H9 (cell line): Measurements from ENCODE around the gene KCNK16. TPM values are rescaled to one million over a fixed set of nuclear protein-coding genes. Genes with fewer than 3 reads are reported as not detected.

Experiments
- DNase-seq: peaks from one replicate; pipeline ENCODE4 v3.0.0-alpha.2; 2017
- H2AFZ ChIP-seq: one replicate; pipeline ENCODE4 v1.6.1; 2013; ENCODE audit warnings: mild to moderate bottlenecking, low read length, control low read depth, moderate library complexity
- H2AK5ac ChIP-seq: 2 replicates; pipeline ENCODE4 v1.6.1; 2013; ENCODE audit warnings: low read length, control low read depth, mixed read lengths; ENCODE audit not compliant: insufficient read length
- H2BK120ac ChIP-seq: one replicate; pipeline ENCODE4 v1.6.1; 2013; ENCODE audit warnings: low read depth, mild to moderate bottlenecking, low read length, control low read depth, inconsistent platforms; ENCODE audit not compliant: poor library complexity, severe bottlenecking
- H2BK12ac ChIP-seq: 2 replicates; pipeline ENCODE4 v1.6.1; 2013; ENCODE audit warnings: low read length, control low read depth, mixed read lengths, low read depth; ENCODE audit not compliant: insufficient read length
- H2BK15ac ChIP-seq: 2 replicates; pipeline ENCODE4 v1.6.1; 2013; ENCODE audit warnings: low read depth, low read length, control low read depth
- H2BK20ac ChIP-seq: one replicate; pipeline ENCODE4 v1.6.1; 2013; ENCODE audit warnings: low read depth, mild to moderate bottlenecking, low read length, control low read depth, inconsistent platforms; ENCODE audit not compliant: poor library complexity, severe bottlenecking
- H2BK5ac ChIP-seq: 2 replicates; pipeline ENCODE4 v1.6.1; 2013; ENCODE audit warnings: low read length, control low read depth, mixed read lengths; ENCODE audit not compliant: insufficient read length
- H3K14ac ChIP-seq: 2 replicates; pipeline ENCODE4 v1.6.1; 2013; ENCODE audit warnings: low read length, control low read depth; ENCODE audit not compliant: insufficient read depth
- H3K18ac ChIP-seq: 2 replicates; pipeline ENCODE4 v1.6.1; 2013; ENCODE audit warnings: low read depth, mild to moderate bottlenecking, mixed read lengths, low read length, control low read depth; ENCODE audit not compliant: insufficient read length
- H3K23ac ChIP-seq: 2 replicates; pipeline ENCODE4 v1.6.1; 2013; ENCODE audit warnings: low read length, control low read depth, mixed read lengths, low read depth; ENCODE audit not compliant: insufficient read length
- H3K23me2 ChIP-seq: 2 replicates; pipeline ENCODE4 v1.6.1; 2013; ENCODE audit warnings: low read depth, mild to moderate bottlenecking, mixed read lengths, low read length, control low read depth; ENCODE audit not compliant: insufficient read length, poor library complexity, severe bottlenecking
- H3K27ac ChIP-seq: 2 replicates; pipeline ENCODE4 v1.5.1; 2013; ENCODE audit warnings: low read length, control low read depth, mixed read lengths, low read depth; ENCODE audit not compliant: insufficient read length
- H3K27me3 ChIP-seq: 2 replicates; pipeline ENCODE4 v1.6.1; 2013; ENCODE audit warnings: low read length, control low read depth, inconsistent platforms; ENCODE audit not compliant: insufficient read depth
- H3K4ac ChIP-seq: 2 replicates; pipeline ENCODE4 v1.6.1; 2013; ENCODE audit warnings: low read depth, mild to moderate bottlenecking, control low read depth, inconsistent platforms, low read length, moderate library complexity
- H3K4me1 ChIP-seq: 2 replicates; pipeline ENCODE4 v1.6.1; 2013; ENCODE audit warnings: low read length, control low read depth, inconsistent platforms; ENCODE audit not compliant: insufficient read depth
- H3K4me2 ChIP-seq: 2 replicates; pipeline ENCODE4 v1.6.1; 2013; ENCODE audit warnings: low read length, control low read depth, mixed read lengths; ENCODE audit not compliant: insufficient read length, insufficient read depth
- H3K56ac ChIP-seq: 2 replicates; pipeline ENCODE4 v1.6.1; 2013; ENCODE audit warnings: low read depth, mild to moderate bottlenecking, mixed read lengths, low read length, control low read depth; ENCODE audit not compliant: insufficient read length
- H3K79me1 ChIP-seq: 2 replicates; pipeline ENCODE4 v1.6.1; 2013; ENCODE audit warnings: low read depth, mild to moderate bottlenecking, moderate library complexity, low read length, control low read depth, inconsistent platforms; ENCODE audit not compliant: insufficient read depth, poor library complexity, severe bottlenecking
- H3K79me2 ChIP-seq: 2 replicates; pipeline ENCODE4 v1.6.1; 2013; ENCODE audit warnings: low read length, control low read depth, inconsistent platforms; ENCODE audit not compliant: insufficient read depth
- H3K9ac ChIP-seq: 2 replicates; pipeline ENCODE4 v1.6.1; 2013; ENCODE audit warnings: low read length, control low read depth, mixed read lengths; ENCODE audit not compliant: insufficient read length; ENCODE audit errors: extremely low read depth
- H3K9me3 ChIP-seq: one replicate; pipeline ENCODE4 v1.6.1; 2013; ENCODE audit warnings: low read depth, low read length, inconsistent platforms; ENCODE audit not compliant: control insufficient read depth
- H3T11ph ChIP-seq: one replicate; pipeline ENCODE4 v1.6.1; 2013; ENCODE audit warnings: mild to moderate bottlenecking, low read length, control low read depth, inconsistent platforms
- H4K20me1 ChIP-seq: one replicate; pipeline ENCODE4 v1.6.1; 2013; ENCODE audit not compliant: control insufficient read depth, insufficient read length, insufficient read depth
- H4K5ac ChIP-seq: 2 replicates; pipeline ENCODE4 v1.6.1; 2013; ENCODE audit warnings: low read depth, mild to moderate bottlenecking, mixed read lengths, low read length, control low read depth; ENCODE audit not compliant: insufficient read length
- H4K8ac ChIP-seq: replicated peaks from 2 replicates; pipeline ENCODE4 v1.6.1; 2013; ENCODE audit warnings: low read length, control low read depth, mixed read lengths, low read depth; ENCODE audit not compliant: insufficient read length
- H4K91ac ChIP-seq: 2 replicates; pipeline ENCODE4 v1.6.1; 2013; ENCODE audit warnings: low read depth, mild to moderate bottlenecking, moderate library complexity, mixed read lengths, low read length, control low read depth; ENCODE audit not compliant: insufficient read length
- H3K27ac Mint-ChIP-seq, 3 experiments: 2 replicates in 2 of 3; 3 replicates in 1 of 3; pipeline ENCODE4 v1.8.0; 2020 to 2021; ENCODE audit warnings: mixed read lengths in 3 of 3, mild to moderate bottlenecking in 1 of 3, moderate library complexity in 1 of 3
- H3K27me3 Mint-ChIP-seq: 2 replicates; pipeline ENCODE4 v1.8.0; 2021; ENCODE audit warnings: low read depth, mild to moderate bottlenecking, moderate library complexity, mixed read lengths
- H3K36me3 Mint-ChIP-seq, 3 experiments: 2 replicates in 2 of 3; 3 replicates in 1 of 3; pipeline ENCODE4 v1.8.0; 2020 to 2021; ENCODE audit warnings: low read depth in 3 of 3, mixed read lengths in 3 of 3; ENCODE audit not compliant: insufficient read depth in 1 of 3
- H3K4me1 Mint-ChIP-seq, 2 experiments: 2 replicates each; pipeline ENCODE4 v1.8.0; 2020; ENCODE audit warnings: mixed read lengths in 2 of 2
- H3K4me3 Mint-ChIP-seq, 2 experiments: 2 replicates in 1 of 2; 3 replicates in 1 of 2; pipeline ENCODE4 v1.8.0; 2020 to 2021; ENCODE audit warnings: mild to moderate bottlenecking in 2 of 2, mixed read lengths in 2 of 2, moderate library complexity in 1 of 2
- H3K9me3 Mint-ChIP-seq, 2 experiments: 2 replicates in 1 of 2; 3 replicates in 1 of 2; pipeline ENCODE4 v1.8.0; 2020; ENCODE audit warnings: mild to moderate bottlenecking in 2 of 2, mixed read lengths in 2 of 2, moderate library complexity in 1 of 2
- CTCF ChIP-seq: fragments of 200-600 bp; sonication (generic); conservative IDR thresholded peaks from 3 replicates; pipeline ENCODE4 v1.8.0; 2021; ENCODE audit warnings: antibody characterized with exemption, mild to moderate bottlenecking
- WGBS: extraction: QIAGEN DNeasy Blood & Tissue Kit; methylation state at CpG from one replicate; pipeline ENCODE4 v1.1.7; 2013; ENCODE audit warnings: missing lambda C conversion rate, low lambda C conversion rate, mixed read lengths; ENCODE audit not compliant: insufficient read length; ENCODE audit errors: extremely low coverage; 5-methylcytosine and 5-hydroxymethylcytosine counted together
- total RNA-seq: library from RNA; stranded (reverse); gene quantifications from 2 replicates; pipeline ENCODE4 v1.2.1, GENCODE V29; 2021

KCNK16 gene
- total RNA-seq, 1 experiment from 2014 or later = not detected

GRCh38 chr6:39268721-39269120 lies 53.8 kb downstream of the KCNK16 start:
- Mint-ChIP-seq H3K4me1 (peaks cover 50 to 60% of the 10 kb centered on the region in 2 experiments), H3K4me3 (no peak overlapping the region), H3K27me3 (no peaks in the 10 kb centered on the region), H3K9me3 (peaks cover 0 to 4% of the 10 kb centered on the region in 2 experiments; a peak in 1 of 5 replicates), H3K27ac (peak overlapping the region in 2 of 3 experiments; percentile 7 to 54; a peak in 2 of 7 replicates), H3K36me3 (peaks cover 0 to 3% (median 2%) of the 10 kb centered on the region in 3 experiments; a peak in 2 of 7 replicates)
- Histone ChIP-seq H2BK20ac (no peak overlapping the region), H3K23ac (no peak overlapping the region), H3K79me1 (no peaks in the 10 kb centered on the region), H3K79me2 (no peaks in the 10 kb centered on the region), H4K8ac (no peak overlapping the region), H3K4me2 (no peak overlapping the region), H2AK5ac (no peak overlapping the region), H3K9me3 (no peaks in the 10 kb centered on the region), H4K20me1 (no peaks in the 10 kb centered on the region), H3K18ac (no peak overlapping the region), H2BK5ac (no peak overlapping the region), H2AFZ (no peak overlapping the region), H2BK12ac (no peak overlapping the region), H3K23me2 (no peaks in the 10 kb centered on the region), H3K27ac (no peak overlapping the region), H4K91ac (no peak overlapping the region), H3K4me1 (peaks cover 10% of the 10 kb centered on the region), H4K5ac (no peak overlapping the region), H2BK15ac (no peak overlapping the region), H3T11ph (no peak overlapping the region), H3K14ac (no peak overlapping the region), H2BK120ac (no peak overlapping the region), H3K4ac (no peak overlapping the region), H3K27me3 (no peaks in the 10 kb centered on the region), H3K56ac (no peak overlapping the region), H3K9ac (no peak overlapping the region)
- no peak for DNase-seq
- WGBS = no CpG with 5 or more reads among the region's 3 CpGs
- TF ChIP-seq CTCF = no peak
